HG02642 (cell line): ENCODE measurements around the gene DUSP15.
A peak's percentile ranks its signal among the peaks of the same experiment; 100 is the strongest.

Source experiments
- ATAC-seq: cut with Tn5 transposase; IDR thresholded peaks from one replicate; pipeline ENCODE4 v1.9.1; 2021; ENCODE audit warnings: mild to moderate bottlenecking; ENCODE audit not compliant: unreplicated experiment, poor library complexity

DUSP15 gene

DNA sequence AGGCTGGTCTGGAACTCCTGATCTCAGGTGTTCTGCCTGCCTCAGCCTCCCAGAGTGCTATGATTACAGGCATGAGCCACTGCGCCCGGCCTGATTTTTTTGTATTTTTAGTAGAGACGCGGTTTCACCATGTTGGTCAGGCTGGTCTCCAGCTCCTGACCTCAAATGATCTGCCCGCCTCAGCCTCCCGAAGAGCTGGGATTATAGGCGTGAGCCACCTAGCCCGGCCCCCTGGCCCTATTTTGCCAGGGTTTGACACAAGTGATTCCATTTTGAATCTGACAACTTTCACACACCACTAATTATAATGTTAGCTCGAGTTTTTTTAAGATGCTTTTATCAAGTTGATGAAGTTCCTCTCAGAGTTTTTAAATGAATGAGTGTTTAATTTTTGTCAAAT, 25.7 kb upstream of the DUSP15 start:
- no peak for ATAC-seq

DNA sequence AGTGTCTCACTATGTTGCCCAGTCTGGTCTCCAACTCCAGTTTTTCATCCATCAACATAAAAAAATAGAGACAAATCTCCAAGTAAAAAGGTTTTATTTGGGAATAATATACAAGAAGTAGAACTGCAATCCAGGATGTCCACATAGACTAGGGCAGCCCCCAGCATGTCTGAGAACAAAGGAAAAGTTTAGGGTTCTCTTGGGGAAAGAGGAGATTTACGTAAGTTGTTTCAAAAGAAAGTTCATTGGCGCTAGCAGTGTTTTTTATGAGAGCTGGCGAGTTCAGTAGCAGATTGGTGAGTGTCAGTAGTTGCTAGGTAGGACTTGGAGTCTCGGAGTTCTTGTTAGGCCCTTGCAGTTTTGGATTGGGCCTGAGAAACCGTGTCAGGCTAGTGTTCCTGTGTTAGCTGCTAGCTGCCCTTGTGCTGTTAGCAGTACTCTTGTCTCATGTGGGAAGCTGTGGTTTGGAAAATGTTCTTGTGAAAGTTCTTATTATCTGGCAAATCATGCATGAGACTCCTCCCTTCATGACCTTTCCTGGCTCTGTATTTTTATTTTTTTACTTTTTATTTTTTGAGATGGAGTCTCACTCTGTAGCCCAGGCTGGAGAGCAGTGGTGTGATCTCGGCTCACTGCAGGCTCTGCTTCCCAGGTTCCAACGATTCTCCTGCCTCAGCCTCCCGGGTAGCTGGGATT, 24.8 kb upstream of the DUSP15 start:
- ATAC-seq: peak; percentile 93

DNA sequence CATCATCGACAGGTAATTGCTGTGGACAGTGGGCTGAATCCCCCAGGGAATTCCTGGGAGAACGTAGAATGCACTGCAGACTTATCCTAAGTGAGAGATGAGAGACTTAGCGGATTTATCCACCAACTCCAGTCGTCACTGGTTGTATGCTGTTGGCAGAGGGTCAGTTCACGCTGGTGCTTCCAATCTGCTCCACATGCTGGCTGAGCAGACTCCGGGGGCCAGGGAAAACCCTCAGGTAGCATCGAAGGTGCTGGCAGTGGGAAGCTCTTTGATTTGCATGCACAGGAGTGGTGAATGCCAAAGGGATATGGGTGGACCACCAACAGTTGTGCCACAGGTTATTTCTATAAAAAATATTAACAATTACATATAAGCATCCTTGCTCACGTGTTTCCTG, 20.3 kb upstream of the DUSP15 start:
- ATAC-seq: no peak

DNA sequence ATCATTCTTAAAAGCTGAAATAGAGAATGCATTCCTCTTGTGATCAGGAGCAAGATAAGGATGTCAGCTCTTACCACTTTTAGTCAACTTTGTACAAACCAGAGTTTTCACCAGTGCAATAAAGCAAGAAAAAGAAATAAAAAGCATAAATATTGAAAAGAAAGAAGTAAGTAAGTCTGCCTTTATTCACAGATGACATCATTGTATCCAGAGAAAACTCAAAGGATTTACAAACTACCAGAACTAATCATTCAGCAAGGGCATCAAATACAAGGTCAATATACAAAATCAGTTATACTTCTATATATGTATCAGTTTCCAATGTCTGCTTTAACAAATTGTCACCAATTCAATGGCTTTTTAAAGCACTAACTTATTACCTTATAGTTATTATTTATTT, 13.5 kb upstream of the DUSP15 start:
- no peak for ATAC-seq

DNA sequence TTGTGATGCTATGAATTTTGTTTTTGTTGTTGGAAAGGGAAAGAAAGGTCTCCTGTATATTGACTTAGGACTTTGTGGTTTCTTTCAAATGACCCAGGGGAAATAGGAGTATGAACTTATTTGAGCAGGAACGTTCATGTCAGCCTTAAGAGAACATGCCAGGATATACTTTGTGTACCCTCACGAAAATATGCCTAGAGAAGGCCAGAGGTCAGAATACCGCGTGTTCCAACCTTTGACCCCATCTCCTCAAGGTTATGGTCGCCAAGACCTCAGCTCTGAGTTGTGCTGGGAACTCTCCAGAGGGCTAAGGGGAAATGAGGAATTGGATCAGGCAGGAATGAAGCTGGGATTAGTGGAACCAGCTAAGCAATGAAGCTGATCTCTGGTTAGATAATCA, 11.6 kb upstream of the DUSP15 start:
- no peak for ATAC-seq

DNA sequence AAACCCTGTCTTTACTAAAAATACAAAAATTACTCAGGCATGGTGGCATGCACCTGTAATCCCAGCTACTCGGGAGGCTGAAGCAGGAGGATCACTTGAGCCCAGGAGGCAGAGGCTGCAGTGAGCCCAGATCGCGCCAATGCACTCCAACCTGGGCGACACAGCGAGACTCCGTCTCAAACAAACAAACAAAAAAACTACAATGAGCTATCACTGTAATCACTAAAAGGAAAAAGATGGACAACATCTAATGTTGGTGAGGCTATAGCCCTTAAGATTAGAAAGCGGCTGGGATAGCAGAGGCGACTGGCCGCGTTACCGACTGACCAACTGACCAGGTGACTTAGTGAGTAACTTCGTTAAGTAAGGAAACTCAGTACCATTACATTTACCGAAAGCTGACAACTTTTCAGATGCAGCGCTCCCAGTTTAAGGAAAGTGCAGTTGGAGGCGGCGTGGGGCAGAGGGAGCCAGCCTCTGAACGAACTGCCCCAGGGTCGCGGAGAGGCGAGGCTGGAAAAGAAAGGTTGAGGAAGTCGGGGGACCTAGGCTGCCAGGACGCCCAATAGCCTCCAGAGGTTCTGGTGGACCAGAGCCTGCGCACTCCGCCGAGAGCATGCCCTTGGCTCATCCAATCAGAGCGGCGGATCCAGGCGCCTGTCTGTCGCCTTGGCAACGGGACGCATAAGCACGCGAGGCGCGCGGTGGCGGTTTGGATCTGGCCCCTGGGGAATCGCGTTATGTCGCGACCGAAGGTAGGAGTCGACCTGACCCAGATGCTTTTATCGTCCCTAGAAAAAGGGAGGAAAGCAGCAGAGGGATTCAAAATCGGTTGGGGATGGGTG, 9.0 kb upstream of the DUSP15 start:
- peak; percentile 88 for ATAC-seq

DNA sequence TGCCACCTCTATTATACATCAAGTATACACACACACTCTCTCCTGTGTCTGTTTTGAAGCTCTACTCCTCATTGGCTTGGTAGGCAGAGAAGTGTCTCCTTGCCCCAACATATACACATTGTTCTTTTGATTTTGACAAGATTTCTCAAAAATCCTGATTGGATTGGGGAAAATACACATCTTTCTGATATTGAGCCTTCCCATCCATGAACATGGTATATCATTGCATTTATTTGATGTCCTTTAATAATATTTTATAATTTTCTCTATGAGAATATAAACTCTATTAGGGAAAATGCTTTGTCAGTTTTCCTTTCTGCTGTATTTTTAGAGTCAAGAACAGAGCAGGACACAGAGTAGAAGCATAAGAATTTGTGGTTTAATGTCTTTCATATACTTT, 7.4 kb upstream of the DUSP15 start:
- no peak for ATAC-seq

DNA sequence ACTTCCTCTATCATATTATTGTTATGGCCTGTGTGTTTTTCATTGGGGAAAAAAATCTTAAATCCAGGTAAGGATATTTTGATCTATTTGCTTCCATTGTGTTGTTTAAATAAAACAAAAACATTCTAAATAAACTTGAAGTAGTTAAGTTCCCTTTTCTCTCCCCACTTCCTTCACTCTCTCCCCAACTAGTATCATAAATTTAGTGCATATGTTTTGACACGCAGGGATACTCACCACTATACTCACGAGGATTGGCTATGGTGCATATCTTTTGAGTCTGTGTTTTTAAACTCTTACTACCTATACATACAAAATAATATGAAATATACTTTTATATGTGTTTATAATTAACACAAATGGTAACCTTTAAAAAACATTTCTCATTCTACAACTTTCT, 5.3 kb upstream of the DUSP15 start:
- no peak for ATAC-seq

DNA sequence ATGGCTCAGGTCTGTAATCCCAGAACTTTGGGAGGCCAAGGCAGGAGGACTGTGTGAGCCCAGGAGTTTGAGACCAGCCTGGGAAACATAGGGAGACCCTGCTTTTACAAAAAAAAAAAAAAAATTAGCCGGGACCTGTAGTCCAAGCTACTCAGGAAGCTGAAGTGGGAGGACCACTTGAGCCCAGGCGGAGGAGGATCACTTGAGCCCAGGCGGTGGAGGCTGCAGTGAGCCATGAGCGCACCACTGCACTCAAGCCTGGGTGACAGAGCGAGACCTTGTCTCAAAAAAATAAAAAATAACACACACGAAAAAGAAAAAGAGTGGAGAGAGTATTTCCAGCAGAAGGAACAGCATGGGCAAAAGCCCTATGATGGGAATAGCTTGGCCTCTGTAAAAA, 2.1 kb upstream of the DUSP15 start:
- no peak for ATAC-seq

DNA sequence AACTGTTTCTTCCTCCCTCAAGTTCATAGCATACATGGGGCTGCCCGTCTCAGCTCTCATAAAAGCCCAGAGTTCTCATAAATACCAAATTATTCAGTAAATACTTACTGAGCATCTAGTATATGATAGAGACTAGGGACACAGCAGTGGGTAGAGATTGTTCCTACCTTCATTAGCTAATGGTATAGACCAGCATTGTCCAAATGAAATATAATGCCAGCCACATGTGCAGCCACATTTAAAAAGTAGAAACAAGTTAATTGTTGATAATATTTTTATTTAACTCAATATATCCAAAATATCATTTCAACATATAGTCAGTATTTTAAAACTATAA, 1.3 kb upstream of the DUSP15 start:
- ATAC-seq: no peak

DNA sequence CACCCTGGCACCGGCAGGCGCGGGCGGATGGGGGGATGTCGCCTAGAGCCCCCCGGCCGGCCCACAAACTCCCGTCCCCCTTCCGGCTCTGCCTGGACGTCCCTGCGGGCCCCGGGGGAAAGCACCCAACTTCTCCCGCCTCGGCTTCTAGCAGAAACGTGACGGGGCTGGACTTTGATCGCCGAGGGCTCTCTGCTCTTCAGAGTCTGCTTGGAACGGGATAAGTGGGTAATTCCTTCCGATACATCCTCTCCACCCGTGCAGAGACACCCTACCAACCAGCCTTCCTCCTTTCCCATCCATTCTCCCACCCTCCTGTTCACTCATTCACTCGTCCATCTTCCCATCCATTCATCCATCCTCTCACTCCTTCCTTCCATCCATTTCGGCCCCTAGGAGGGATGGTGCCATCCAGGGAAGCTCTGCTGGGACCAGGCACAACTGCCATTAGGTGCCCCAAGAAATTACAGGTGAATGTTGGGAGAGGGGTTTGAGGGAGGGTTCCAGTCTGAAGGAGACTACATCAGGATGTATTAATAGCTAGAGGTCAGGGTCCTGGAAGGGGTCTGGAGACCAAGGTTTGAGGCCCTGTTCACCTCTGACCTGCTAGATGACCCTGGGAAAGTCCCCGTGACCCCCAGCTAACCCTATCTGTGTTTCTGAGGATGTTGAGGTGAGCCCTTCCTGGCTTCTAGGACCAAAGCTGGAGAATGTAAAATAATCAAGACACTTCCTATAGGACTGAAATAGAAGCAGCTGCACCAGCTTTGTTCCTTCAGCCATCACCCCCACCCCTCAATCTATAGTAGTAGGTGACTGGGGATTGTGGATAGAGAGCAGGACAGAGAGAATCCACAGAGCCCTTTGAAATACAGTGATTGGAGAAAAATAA, 645 bp upstream of the DUSP15 start:
- no peak for ATAC-seq

DNA sequence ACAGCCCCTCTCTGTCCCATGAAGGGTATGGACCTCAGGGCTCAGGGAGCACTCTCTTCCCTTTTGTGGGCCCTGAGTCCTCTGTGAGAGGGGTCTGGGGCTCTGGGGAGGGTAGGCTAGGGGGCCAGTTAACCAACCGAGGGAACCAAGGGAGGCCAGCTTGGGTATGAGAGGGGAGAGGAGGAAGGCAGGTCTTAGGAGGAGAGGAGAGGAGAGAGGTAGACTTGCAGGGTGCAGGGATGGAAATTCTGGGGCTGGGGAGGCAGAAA, 720 bp downstream of the DUSP15 start:
- ATAC-seq: no peak

DNA sequence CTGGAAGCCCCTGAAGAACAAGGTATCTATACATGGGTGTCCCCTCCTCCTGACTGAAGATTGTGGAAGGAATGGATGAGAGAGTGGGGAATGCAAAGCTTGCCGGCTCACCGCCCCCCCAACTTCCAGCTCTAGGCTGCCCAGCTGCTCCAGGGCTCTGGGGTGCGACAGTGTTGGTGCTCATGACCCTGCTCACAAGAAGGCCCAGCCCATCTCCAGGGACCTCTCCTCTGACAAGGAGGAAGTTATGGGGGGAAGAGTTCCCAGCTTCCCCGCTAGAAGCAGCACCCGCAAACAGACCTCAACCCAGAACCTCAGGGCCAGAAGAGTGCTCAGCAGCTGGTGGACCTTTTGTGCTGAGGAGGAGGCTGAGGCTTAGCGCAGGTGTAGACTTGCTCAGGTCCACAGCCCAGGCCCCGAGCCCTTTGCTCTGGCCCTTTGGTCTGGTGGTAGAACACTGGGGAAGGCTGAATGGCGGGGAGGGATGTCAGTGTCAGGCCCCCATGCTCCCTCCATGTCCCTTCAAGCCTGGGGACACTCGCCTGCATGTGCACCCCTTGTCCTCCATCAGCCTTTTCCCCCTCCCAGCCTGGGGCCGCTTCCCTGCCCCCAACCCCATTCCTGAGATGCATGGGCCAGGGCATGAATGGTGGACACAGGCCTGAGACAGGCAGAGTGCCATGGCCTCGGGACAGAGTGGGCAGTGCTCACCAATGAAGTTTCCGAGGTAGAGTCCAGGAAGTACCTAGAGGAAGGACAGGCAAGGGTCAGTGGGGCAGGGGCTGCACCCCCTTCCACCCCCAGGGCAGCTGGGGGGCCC, 1.3 kb downstream of the DUSP15 start:
- no peak for ATAC-seq

DNA sequence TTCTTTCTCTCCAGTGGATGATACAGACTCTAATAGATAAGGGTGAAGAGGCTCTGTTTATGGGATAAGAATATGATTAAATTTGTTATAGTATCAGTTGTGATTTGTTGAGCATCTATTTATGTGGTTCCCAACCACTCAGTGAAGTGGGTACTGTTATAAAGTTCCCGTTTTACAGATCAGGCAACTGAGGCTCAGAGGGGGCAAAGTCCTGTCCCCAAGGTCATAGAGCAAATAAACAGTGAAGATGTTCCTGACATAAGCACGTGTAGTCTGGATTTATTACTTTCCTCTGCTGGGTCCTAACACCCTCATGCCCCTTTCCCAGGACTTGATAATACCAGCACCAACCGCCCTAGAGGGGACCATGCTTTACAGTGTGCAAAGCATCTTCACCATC, 4.1 kb downstream of the DUSP15 start:
- ATAC-seq: no peak

DNA sequence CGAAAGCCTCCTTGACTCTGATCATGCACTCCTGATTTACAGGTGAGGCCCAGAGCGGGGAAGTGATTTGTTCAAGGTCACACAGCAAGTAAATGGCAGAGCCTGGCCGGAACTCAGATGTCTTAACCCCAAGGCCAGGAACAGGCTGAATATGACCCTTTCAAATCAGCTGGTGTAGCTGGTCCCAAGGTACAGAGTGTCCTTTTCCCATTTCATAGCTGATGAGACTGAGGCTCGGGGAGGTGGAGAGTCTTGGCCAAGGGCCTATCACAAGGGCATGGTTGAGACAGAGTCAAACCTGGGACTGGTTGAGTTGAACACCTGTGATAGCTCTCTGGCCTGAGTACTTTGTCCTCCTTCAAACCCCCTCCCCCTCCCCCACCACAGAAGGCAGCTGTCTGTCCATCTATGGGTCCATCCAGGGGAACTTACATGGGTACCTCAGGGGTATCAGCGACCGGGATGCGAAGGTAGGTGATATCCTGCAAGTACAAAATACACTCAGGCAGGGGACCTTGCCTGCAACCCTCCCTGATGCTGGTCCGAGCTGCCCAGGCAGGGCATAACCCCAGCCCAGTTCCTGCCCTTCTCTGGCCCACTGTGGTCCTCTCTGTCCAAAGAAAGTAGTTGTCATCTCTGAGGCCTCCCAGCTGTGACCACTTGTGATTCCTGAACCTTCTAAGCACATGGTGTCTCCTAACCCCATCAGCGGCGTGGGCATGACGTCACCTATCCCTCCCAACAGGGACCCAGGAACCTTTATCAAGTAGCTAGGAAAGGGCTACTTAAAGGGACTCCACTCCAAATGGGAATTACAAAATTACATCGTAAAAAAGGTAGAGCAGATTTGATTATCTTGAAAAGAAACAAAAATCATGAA, 5.6 kb downstream of the DUSP15 start:
- no peak for ATAC-seq

DNA sequence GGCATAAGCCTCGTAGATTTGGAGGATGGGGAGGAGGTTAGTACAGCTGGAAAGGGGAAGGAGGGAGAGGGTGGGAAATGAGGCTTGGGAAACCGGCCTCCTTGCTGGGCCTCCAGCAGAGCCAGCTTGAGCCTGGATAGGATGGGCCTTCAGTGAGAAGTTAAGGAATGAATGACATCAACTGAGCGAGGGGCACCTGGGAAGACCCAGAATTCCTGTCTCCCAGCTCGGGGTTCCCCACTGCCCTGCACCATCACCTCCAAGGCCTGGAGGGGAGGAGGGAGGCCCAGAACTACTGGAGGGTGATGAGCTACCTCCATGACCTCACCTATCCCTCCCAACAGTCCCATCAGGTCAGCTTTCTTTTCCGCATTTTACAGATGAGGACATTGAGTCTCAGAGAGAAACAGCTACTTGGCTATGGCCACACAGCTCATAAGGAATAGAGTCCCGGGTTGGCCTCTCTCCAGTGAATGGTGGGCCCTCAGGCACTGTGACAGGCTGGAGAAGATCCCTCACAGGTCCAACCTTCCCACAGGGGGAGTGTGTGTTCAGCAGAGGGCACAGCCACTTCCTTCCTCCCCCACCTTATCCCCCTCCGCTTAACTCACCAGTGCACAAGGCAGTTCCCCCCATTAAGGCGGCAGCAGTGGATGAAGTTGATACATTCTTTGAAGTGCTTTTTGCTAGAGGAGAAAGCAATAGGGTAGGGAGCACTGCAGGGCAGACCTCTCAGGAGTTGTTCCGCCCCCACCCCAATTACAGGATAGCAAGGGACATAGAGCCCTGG, 6.8 kb downstream of the DUSP15 start:
- ATAC-seq: no peak

DNA sequence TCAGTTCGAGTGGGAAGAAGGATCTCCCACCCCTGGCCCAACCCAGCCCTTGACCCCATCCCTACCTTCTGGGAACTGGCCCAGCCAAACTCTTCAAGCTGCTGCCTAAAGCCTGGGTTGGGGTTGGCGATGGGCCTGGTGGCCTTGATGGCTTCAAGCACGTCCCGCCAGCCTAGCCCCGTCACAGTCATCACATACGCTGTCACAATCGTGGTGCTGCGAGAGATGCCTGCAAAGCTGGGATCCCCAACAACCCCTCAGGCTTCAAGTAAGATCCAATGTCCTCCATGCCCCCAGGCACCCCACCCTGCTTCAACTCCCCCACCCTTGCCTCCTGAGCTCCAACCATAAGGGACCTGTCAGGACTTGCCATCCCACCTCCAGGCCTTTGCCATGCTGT, 7.8 kb downstream of the DUSP15 start:
- ATAC-seq: no peak

DNA sequence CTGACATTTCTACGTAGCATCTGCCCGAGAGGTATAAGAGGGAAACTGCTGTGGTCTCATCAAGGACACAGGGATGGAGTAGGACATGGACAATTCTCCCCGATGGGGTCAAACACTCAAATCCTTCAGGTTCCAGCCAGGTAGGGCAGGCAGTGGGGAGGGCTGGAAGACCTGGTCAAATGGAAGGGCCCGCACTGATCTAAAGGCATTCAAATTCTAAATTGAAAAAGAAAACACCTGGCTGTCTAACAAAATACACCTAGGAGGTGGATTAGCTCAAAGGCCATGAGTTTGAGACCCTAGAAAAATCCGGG, 8.2 kb downstream of the DUSP15 start:
- ATAC-seq: no peak
